HepG2 (cell line): ENCODE data around the gene DTNB.

Source experiments
- EZH2 ChIP-seq: conservative IDR thresholded peaks from 2 replicates; pipeline ENCODE4 v1.6.1; 2012; ENCODE audit warnings: mild to moderate bottlenecking, low read depth, low read length, moderate library complexity
- FOXA1 ChIP-seq, 2 experiments: fragments of 450-650 bp in 1 of 2; sonication (generic) in 1 of 2; formaldehyde crosslinking in 1 of 2; IDR thresholded peaks; 2 replicates each; pipeline versions ENCODE4 v1.4.0 to v1.6.1; 2016 to 2020; ENCODE audit warnings: missing genetic modification reagents in 1 of 2
- KLF15 ChIP-seq: sonication (generic); formaldehyde crosslinking; IDR thresholded peaks from 2 replicates; pipeline ENCODE4 v1.8.1; 2023; ENCODE audit warnings: borderline replicate concordance, mild to moderate bottlenecking, inconsistent platforms, missing genetic modification reagents, mixed read lengths
- ZBTB14 ChIP-seq: sonication (generic); formaldehyde crosslinking; IDR thresholded peaks from 2 replicates; pipeline ENCODE4 v1.4.0; 2020; ENCODE audit warnings: missing genetic modification reagents
- ZNF382 ChIP-seq: sonication (generic); formaldehyde crosslinking; IDR thresholded peaks from 2 replicates; pipeline ENCODE4 v1.5.0; 2020; ENCODE audit warnings: missing genetic modification reagents, mild to moderate bottlenecking, borderline replicate concordance
- ZNF672 ChIP-seq: sonication (generic); formaldehyde crosslinking; IDR thresholded peaks from 2 replicates; pipeline ENCODE4 v1.8.1; 2022; ENCODE audit warnings: missing genetic modification reagents
- TF ChIP-seq, protein P1 (sequence below): sonication (generic); formaldehyde crosslinking; IDR thresholded peaks from 2 replicates; pipeline ENCODE4 v1.8.1; 2023; ENCODE audit warnings: mild to moderate bottlenecking, missing genetic modification reagents
- TF ChIP-seq, protein P2 (sequence below): IDR thresholded peaks from 2 replicates; pipeline ENCODE4 v1.6.1; 2016; ENCODE audit warnings: low read depth, borderline replicate concordance

DNA sequence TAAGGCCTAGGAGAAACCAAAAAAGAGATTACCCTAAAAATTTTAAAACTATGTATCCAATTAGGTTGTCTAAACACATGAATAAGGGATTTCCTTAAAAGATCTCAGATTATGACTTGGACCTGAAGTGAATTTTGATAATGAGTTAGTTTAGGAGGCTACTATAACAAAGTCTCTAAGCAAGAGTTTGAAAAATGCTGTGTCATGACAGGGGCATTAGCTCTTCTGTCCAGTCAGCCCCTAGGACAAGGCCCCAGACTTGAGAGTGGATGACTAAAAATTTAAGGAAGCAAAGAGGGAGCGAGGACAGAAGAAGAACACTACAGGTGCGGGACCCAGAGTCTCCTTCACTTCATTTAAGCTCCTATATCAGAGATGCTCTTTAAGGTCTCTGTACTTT is 135.9 kb downstream of the DTNB start:
- TF ChIP-seq EZH2 (no peak), KLF15 (no peak), ZNF382 (CRISPR knock-in tag) (no peak), FOXA1 (IDR thresholded peaks at IDR 0.05) (no peak), FOXA1 (CRISPR knock-in tag; IDR thresholded peaks at IDR 0.05) (no peak), ZBTB14 (no peak), ZNF672 (CRISPR knock-in tag) (no peak)
- TF ChIP-seq, protein P1, sequence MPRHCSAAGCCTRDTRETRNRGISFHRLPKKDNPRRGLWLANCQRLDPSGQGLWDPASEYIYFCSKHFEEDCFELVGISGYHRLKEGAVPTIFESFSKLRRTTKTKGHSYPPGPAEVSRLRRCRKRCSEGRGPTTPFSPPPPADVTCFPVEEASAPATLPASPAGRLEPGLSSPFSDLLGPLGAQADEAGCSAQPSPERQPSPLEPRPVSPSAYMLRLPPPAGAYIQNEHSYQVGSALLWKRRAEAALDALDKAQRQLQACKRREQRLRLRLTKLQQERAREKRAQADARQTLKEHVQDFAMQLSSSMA: no peak
- TF ChIP-seq, protein P2, sequence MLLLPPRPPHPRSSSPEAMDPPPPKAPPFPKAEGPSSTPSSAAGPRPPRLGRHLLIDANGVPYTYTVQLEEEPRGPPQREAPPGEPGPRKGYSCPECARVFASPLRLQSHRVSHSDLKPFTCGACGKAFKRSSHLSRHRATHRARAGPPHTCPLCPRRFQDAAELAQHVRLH: no peak
